OCI-LY1 (cell line): ENCODE measurements around the gene KRT12.

Experiments
- H2AFZ ChIP-seq: fragments of 200-600 bp; sonication (generic), shearing (Covaris generic); 2 replicates; pipeline ENCODE4 v1.6.0; 2014; ENCODE audit warnings: antibody characterized with exemption, mild to moderate bottlenecking, low read length
- H3F3A ChIP-seq: fragments of 200-600 bp; sonication (generic), shearing (Covaris generic); 2 replicates; pipeline ENCODE4 v1.6.0; 2014; ENCODE audit warnings: mild to moderate bottlenecking, antibody characterized with exemption, low read length, moderate library complexity; ENCODE audit not compliant: insufficient read depth
- H3K27ac ChIP-seq: fragments of 200-600 bp; sonication (generic); 2 replicates; pipeline ENCODE4 v1.5.1; 2014; ENCODE audit warnings: low read length, mixed run types, mild to moderate bottlenecking, low read depth; ENCODE audit not compliant: poor library complexity, severe bottlenecking
- H3K27me3 ChIP-seq: fragments of 200-600 bp; sonication (generic); 2 replicates; pipeline ENCODE4 v1.6.0; 2014; ENCODE audit warnings: antibody characterized with exemption, mild to moderate bottlenecking, low read length, moderate library complexity; ENCODE audit not compliant: insufficient read depth
- H3K36me3 ChIP-seq: fragments of 200-600 bp; sonication (generic); 2 replicates; pipeline ENCODE4 v1.6.1; 2014; ENCODE audit warnings: mild to moderate bottlenecking, antibody characterized with exemption, low read length, moderate library complexity, mixed read lengths; ENCODE audit not compliant: insufficient read depth
- H3K4me1 ChIP-seq: fragments of 200-600 bp; sonication (generic); 2 replicates; pipeline ENCODE4 v1.5.1; 2014; ENCODE audit warnings: mild to moderate bottlenecking, low read length, moderate library complexity; ENCODE audit not compliant: insufficient read depth, severe bottlenecking
- H3K4me2 ChIP-seq: fragments of 200-600 bp; sonication (generic), shearing (Covaris generic); 2 replicates; pipeline ENCODE4 v1.6.1; 2014; ENCODE audit warnings: low read length
- H3K4me3 ChIP-seq: fragments of 200-600 bp; sonication (generic); 2 replicates; pipeline ENCODE4 v1.5.1; 2014; ENCODE audit warnings: low read length, low read depth, mild to moderate bottlenecking, mixed read lengths; ENCODE audit not compliant: poor library complexity, severe bottlenecking
- H3K79me2 ChIP-seq: fragments of 200-600 bp; shearing (Covaris generic); 2 replicates; pipeline ENCODE4 v1.6.1; 2016; ENCODE audit warnings: mixed run types, low read length, mixed read lengths; ENCODE audit not compliant: insufficient read depth
- H3K9ac ChIP-seq: fragments of 200-600 bp; sonication (generic), shearing (Covaris generic); 2 replicates; pipeline ENCODE4 v1.6.1; 2014; ENCODE audit warnings: mild to moderate bottlenecking, low read length, mixed read lengths
- H3K9me2 ChIP-seq: fragments of 200-600 bp; sonication (generic), shearing (Covaris generic); 2 replicates; pipeline ENCODE4 v1.6.1; 2014; ENCODE audit warnings: low read depth, mild to moderate bottlenecking, low read length, mixed read lengths
- H3K9me3 ChIP-seq: fragments of 200-600 bp; shearing (Covaris generic); 2 replicates; pipeline ENCODE4 v1.6.1; 2014; ENCODE audit warnings: low read length, mixed read lengths
- H4K20me1 ChIP-seq: fragments of 200-600 bp; sonication (generic), shearing (Covaris generic); 2 replicates; pipeline ENCODE4 v1.6.0; 2016; ENCODE audit warnings: mild to moderate bottlenecking, low read length; ENCODE audit not compliant: insufficient read depth
- CTCF ChIP-seq: fragments of 200-600 bp; sonication (generic), shearing (Covaris generic); IDR thresholded peaks from 2 replicates; pipeline ENCODE4 v1.5.1; 2017; ENCODE audit warnings: mild to moderate bottlenecking, antibody characterized with exemption, low read length, moderate library complexity, mixed read lengths
- EZH2 ChIP-seq: fragments of 200-600 bp; sonication (generic), shearing (Covaris generic); IDR thresholded peaks from 2 replicates; pipeline ENCODE4 v1.8.0; 2017; ENCODE audit warnings: borderline replicate concordance, mixed run types, mild to moderate bottlenecking, antibody characterized with exemption, low read length, moderate library complexity, mixed read lengths

The KRT12 gene

GRCh38 chr17:40821536-40821935, 45.5 kb downstream of the KRT12 start:
- Histone ChIP-seq H3K9me3 (peaks cover 3% of the 10 kb centered on the region; the same call in 1 of the 2 replicates), H3K4me3 (no peak overlapping the region), H3F3A (no peaks in the 10 kb centered on the region; the same call in 1 of the 2 replicates), H2AFZ (no peak overlapping the region), H3K27me3 (no peaks in the 10 kb centered on the region), H3K27ac (no peak overlapping the region), H3K9ac (no peak overlapping the region), H3K4me2 (no peak overlapping the region), H3K79me2 (no peaks in the 10 kb centered on the region), H3K4me1 (peaks cover 15% of the 10 kb centered on the region), H3K9me2 (no peaks in the 10 kb centered on the region), H3K36me3 (peaks cover 28% of the 10 kb centered on the region), H4K20me1 (no peaks in the 10 kb centered on the region)
- no peak for TF ChIP-seq EZH2
- no peak for TF ChIP-seq CTCF

- Histone ChIP-seq H3K27ac (no peak overlapping the region), H3K4me1 (peaks cover 15% of the 10 kb centered on the region), H3K4me2 (no peak overlapping the region; the same call in 1 of the 2 replicates), H3K27me3 (no peaks in the 10 kb centered on the region), H3K9ac (no peak overlapping the region), H3K36me3 (peaks cover 28% of the 10 kb centered on the region), H4K20me1 (no peaks in the 10 kb centered on the region), H3K4me3 (no peak overlapping the region), H2AFZ (no peak overlapping the region), H3K9me3 (peaks cover 3% of the 10 kb centered on the region; the same call in 1 of the 2 replicates), H3K9me2 (no peaks in the 10 kb centered on the region), H3K79me2 (no peaks in the 10 kb centered on the region), H3F3A (no peaks in the 10 kb centered on the region; the same call in 1 of the 2 replicates)
- TF ChIP-seq CTCF: no peak
- no peak for TF ChIP-seq EZH2
Measured at GRCh38 chr17:40820228-40820838, 46.7 kb downstream of the KRT12 start.

- Histone ChIP-seq H3K9ac (peak overlapping the region; percentile 25), H3K79me2 (no peaks in the 10 kb centered on the region), H4K20me1 (no peaks in the 10 kb centered on the region), H3K27me3 (no peaks in the 10 kb centered on the region), H2AFZ (peak overlapping the region; percentile 98; the same call in 1 of the 2 replicates), H3K27ac (no peak overlapping the region), H3K4me1 (peaks cover 15% of the 10 kb centered on the region), H3K9me2 (no peaks in the 10 kb centered on the region), H3K9me3 (peaks cover 3% of the 10 kb centered on the region; the same call in 1 of the 2 replicates), H3K4me3 (peak overlapping the region; percentile 76), H3F3A (no peaks in the 10 kb centered on the region; the same call in 1 of the 2 replicates), H3K4me2 (peak overlapping the region; percentile 66), H3K36me3 (peaks cover 28% of the 10 kb centered on the region)
- no peak for TF ChIP-seq CTCF
- no peak for TF ChIP-seq EZH2
Measured at GRCh38 chr17:40819528-40820125, 47.4 kb downstream of the KRT12 start.
